DOHH2 (cell line): ENCODE measurements around the gene TSPAN4.

Experiments
- EZH2phosphoT487 ChIP-seq: fragments of 200-600 bp; sonication (generic); IDR thresholded peaks from 2 replicates; pipeline ENCODE4 v1.6.1; 2017; ENCODE audit warnings: borderline replicate concordance, mild to moderate bottlenecking, antibody characterized with exemption, low read length, moderate library complexity, mixed read lengths
- TF ChIP-seq, protein P1 (sequence below): fragments of 200-600 bp; sonication (generic); IDR thresholded peaks from one replicate; pipeline ENCODE4 v1.5.1; 2014; ENCODE audit warnings: antibody characterized with exemption, mild to moderate bottlenecking, low read depth, low read length; ENCODE audit not compliant: poor library complexity, severe bottlenecking

DNA sequence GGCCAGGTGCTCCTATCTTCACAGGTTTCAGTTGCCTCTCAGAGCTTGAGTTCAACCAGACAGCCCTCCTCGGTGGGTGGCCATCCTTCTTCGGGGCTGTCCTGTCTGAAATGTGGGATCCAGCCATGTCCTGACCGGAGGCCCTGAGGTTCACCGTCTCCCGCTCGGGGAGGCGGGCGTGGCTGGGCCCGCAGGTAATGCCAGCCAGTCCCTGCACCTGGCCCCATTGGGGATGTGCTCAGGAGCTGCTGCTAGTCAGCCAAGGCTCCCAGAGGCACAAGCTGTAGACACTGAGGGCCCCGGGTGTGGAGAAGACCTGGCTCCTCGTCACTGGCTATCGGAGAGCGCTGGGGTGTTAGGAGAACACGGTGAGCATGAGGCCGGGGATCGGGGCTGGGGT is 32.6 kb downstream of the TSPAN4 start:
- TF ChIP-seq, protein P1, sequence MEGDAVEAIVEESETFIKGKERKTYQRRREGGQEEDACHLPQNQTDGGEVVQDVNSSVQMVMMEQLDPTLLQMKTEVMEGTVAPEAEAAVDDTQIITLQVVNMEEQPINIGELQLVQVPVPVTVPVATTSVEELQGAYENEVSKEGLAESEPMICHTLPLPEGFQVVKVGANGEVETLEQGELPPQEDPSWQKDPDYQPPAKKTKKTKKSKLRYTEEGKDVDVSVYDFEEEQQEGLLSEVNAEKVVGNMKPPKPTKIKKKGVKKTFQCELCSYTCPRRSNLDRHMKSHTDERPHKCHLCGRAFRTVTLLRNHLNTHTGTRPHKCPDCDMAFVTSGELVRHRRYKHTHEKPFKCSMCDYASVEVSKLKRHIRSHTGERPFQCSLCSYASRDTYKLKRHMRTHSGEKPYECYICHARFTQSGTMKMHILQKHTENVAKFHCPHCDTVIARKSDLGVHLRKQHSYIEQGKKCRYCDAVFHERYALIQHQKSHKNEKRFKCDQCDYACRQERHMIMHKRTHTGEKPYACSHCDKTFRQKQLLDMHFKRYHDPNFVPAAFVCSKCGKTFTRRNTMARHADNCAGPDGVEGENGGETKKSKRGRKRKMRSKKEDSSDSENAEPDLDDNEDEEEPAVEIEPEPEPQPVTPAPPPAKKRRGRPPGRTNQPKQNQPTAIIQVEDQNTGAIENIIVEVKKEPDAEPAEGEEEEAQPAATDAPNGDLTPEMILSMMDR = no peak
- TF ChIP-seq EZH2phosphoT487 = no peak
